NCI-H226 (cell line): ENCODE results near the gene DNAAF3.
A peak's percentile ranks its signal among the peaks of the same experiment; 100 is the strongest.
"Not testable (repeated sequence)": the region's sequence is repeated elsewhere in the genome, so short reads cannot be mapped to it uniquely, and the experiment has no call there.

ENCODE experiments used
- DNase-seq: peaks from one replicate; pipeline ENCODE4 v3.0.0-alpha.2; 2015

The DNAAF3 gene

GRCh38 chr19:55175117-55175867 is 8.9 kb upstream of the DNAAF3 start:
- DNase-seq = no peak

DNA sequence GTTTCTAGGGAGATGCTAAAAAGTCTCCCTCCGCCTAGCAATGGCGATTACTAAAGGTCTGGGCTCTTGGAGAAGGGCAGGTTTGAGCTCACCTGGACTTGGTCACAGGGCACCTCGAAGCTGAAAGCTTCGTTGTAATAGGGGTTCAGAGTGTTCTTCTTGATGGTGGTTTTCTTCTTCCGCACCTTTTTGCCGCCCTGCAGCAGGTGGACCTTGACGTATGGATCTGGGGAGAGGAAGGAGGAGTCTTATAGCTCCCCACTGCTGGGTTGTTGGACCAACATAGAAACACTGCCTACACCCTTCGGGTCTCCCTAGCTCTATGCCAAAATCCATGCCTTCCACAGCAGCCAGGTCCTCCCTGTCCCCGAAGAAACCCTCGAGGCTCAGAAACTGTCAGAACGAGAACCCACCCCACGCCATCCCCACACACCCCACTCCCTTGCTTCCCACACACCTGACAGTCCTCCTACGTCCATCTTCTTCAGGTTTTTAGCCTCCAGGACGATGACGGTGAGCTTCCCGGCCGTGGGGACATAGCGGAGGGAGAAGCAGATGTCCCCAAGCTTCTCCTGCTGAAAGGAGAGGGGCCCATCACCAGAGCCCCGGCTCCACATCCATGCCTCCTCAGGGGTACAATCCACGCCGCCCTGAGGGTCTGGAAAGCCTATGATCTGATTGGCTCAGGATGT is 8.2 kb upstream of the DNAAF3 start:
- DNase-seq = no peak

GRCh38 chr19:55173714-55174409 is 7.4 kb upstream of the DNAAF3 start:
- peak; percentile 91 for DNase-seq

GRCh38 chr19:55173186-55173713 is 6.8 kb upstream of the DNAAF3 start:
- DNase-seq = no peak

DNA sequence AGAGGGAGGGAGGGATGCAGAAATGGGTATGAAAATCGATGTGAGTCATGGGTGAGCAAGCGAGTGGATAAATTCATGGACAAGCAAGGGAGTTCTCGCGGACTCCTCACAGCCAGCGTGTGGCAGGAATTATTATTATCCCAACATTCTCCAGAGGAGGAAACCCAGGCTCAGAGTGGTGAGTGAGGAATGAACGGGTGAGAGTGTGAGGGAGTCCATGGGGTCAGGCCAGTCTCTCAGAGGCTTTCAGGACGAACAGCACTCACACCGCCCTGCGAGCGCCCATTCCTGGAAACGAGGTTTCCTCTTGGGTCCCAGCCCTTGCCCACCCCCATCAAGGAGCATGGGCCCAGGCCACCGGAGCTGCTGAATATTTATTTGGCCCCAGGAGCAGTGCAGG is 6.3 kb upstream of the DNAAF3 start:
- DNase-seq = peak; percentile 93

DNA sequence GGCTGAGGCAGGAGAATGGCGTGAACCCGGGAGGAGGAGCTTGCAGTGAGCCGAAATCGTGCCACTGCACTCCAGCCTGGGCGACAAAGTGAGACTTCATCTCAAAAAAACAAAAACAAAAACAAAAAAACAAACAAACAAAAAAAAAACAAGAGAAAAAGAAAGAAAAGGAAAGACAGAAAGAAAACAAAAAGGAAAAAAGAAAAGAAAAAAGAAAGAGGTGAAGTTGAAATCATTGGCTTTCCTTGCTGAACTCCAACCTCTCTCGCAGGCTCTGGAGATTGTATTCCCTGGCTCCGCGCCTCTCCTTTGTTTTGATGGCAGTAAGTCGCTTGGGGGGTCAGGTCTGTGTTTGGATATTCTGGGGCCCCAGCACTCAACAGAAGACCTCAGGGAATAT is 5.9 kb upstream of the DNAAF3 start:
- DNase-seq = not testable (repeated sequence)

DNA sequence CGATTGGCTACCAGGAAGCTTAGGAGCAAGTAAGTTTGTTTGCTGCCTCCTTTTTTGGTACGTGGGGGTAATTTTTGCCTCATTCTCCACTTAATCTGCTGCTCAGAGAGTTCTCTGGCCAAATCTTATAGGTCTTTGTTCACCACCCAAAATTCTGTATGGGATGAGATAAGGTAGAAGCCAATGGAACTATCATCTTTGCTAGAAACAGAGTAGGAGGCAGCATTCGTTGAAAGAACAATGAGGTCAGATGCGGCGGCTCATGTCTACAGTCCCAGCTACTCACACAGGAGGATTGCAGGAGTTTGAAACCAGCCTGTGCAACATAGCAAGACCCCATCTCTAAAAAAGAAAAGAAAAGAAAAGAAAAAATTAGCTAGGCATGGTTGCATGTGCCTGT is 5.0 kb upstream of the DNAAF3 start:
- no peak for DNase-seq

DNA sequence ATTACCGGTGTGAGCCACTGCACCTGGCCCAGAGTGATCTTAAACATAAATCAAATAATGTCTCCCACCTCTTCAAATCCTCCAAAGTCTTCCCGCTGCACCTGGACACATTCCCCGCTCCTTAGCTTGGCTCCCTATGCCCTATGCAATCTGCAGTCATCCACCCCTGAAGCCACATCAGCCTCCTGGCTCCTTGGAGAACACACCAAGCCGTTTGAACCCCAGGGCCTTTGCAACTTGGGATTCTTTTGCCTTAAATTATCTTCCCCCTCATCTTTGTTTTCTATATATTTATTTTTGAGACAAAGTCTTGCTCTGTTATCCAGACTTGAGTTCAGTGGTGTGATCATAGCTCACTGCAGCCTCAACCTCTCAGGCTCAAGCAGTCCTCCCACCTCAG is 2.7 kb upstream of the DNAAF3 start:
- no peak for DNase-seq

DNA sequence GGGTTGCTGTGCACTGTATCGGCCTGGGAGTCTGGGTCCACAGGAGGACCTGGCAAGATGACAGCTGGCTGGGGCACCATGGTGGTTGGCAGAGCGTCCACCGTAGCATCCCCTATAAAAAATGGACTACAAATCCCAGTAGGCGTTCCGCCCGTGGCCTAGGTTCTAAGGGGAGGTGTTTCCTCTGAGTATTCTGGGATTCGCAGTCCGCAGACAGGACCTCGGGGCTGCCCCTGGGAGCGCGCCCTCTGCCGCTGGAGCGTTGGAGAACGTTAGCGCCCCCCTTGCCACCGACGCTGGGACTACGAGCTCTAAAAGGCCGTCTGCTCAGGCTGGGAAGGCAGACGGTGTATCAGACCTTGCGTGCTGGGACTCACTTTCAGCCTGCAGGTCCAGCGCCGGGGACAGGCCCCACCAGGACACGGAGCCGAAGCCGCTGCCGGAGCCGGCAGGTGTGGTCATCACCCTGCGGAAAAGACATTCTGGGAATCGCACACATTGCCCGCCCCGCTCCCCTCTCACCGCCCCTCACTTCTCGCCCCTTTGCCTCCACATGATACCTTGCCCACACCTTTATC is 372 bp downstream of the DNAAF3 start:
- peak; percentile 73 for DNase-seq

DNA sequence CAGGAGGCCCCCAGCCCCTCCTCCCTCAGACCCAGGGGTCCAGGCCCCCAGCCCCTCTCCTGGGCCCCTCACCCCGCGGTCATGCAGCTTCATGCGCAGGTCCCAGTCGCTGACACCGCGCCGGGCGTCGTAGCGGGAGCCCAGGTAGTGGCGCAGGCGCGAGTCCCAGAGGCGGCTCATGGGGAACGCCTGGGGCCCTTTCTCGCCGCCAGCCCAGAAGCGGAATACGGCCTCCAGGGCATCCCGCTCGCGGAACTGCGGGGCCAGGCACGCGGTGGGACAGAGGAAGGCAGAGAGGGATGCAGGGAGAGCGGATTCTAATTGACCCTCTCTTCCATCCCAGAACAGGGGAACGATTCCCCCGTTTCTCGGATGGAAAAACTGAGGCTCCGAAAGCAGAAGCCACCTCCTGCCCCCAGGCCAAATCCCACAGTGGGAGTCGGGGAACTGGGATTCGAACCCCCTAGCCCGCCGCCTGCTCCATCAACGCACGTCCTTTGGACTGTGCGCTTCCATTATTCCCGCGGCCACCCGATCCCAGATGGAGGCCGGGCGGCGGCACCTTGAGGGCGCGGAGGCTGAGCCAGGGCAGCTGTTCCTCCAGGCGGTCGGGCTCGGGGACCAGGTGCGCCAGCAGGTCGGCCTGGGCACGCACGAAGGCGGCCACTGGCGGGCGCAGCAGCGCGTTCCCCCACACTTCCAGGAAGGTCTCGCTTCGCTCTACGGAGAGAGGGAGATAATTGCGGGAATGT is 4.7 kb downstream of the DNAAF3 start:
- DNase-seq = no peak

DNA sequence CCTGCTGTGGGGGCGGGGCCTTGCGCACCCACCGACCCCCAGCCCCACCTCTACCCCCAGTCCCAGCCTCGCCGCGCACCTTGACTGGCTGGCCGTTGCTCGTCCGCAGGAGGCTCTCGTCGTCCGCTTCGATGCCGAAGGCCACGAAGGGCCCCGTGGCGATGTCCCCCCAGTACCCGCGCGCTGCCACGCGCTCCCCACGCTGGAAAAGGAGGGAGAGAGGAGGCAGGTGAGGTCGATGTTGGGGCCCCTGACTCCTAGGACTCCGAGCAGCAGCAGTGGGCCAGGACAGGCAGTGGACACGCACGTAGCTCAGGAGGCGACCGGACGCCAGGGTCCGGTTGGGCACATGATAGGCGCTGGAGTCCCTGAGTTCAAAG is 5.4 kb downstream of the DNAAF3 start:
- no peak for DNase-seq

DNA sequence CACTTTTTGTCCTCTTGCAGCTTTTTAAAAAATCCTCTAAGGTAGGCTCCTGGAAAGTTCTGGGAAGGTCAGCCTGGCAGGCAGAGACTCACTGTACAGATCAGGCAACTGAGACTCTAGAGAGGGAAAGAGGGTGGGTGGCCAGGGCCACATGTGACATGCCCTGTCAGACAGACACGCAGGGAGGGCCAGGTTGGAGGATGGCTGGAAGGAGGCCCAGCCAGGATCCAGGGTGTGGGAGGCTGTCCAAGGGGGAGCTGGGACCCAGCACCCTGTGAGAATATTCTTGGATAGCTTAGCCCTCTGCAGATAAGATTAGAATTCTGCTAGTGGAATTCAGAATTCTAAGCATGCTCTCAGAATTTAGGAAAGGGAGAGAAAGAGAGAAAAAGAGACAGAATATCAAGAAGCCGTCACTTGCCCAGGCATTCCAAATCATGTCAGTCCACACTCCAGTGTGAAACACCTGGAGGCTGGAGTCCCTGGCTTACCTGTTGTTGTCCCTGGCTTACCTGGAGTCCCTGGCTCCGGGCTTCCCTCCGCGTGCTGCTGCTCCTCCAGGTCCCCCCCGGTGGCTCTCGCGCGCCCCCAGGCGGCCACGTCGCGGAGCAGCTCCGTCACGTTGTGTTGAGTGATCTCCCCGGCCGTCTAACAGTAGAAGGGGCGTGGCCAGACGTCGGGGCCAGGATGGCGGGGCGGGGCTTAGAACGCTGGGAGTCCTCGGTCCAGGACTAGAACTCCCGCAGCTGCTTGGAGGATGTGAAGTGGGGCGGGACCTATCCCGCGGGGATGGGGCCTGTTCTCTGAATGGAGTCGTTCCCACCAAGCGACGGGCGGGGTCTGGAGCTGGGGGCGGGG is 6.1 kb downstream of the DNAAF3 start:
- peak; percentile 97 for DNase-seq

- peak; percentile 94 for DNase-seq
Observed at GRCh38 chr19:55158848-55159749, 7.3 kb downstream of the DNAAF3 start.

DNA sequence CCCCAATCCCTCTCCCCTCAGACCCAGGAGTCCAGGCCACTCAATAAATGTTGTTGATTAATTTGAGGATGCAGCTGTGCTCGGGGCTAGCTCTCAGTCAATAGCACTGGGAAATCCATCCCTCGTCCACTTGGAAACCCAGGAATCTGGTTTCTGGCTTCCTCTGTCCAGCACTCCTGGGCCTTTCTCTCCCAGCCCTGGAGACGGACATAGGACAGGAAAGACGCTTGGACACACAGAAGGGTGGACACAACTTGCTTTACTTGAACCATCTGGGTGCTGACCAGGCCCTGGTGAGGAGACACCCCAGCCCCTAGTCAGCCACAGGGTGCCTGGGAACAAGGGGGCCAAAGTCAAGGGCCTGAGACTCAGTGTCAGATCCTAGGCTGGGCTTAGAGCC is 8.0 kb downstream of the DNAAF3 start:
- no peak for DNase-seq

DNA sequence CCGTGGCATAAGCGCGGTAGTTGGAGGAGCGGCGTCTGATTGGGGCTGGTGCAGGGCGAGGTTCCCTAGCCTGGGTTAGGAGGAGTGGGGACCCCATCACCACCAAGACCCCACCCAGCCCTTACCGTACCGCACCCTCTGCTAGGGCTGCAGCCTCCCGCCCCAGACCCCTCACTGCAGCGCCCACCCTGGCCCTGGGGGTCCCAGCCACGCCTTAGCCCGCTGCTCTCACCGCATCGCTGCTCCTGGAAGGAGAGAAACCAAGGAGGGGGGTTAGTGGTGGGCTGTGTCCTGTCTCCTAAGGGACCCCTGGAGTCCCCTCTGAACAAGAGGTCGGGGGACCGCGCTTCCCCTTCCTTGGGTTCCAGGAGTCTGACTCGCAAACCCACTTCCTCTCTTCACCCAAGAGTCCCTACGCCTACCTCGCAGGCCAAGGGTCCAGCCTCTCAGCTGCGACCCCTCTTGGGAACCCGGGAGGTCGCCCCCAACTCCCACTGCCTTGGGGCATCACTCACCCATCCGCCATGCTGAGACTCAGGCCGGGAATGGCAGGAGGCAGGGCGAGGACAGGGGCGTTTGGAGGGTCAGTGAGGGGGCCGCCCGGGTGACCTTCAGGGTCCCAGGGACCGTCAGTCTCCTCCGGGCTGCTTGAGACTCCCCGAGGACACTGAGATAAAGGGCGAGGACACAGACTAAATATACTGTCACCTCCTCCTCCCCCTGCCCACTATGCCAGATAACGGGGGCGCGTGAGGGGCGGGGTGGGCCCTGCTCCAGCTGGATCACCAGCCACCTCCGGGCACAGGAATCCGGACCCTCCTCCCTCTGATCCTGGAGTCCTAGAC is 9.1 kb downstream of the DNAAF3 start, which contains the start of gene TNNI3:
Gene TNNI3, minus strand, starts transcription at position 669 of the 845 bp plus-strand sequence. Its CDS starts 143 bp downstream, at position 526.
- no peak for DNase-seq

- DNase-seq = peak; percentile 79
Observed at GRCh38 chr19:55156202-55157063, 10.0 kb downstream of the DNAAF3 start.

DNA sequence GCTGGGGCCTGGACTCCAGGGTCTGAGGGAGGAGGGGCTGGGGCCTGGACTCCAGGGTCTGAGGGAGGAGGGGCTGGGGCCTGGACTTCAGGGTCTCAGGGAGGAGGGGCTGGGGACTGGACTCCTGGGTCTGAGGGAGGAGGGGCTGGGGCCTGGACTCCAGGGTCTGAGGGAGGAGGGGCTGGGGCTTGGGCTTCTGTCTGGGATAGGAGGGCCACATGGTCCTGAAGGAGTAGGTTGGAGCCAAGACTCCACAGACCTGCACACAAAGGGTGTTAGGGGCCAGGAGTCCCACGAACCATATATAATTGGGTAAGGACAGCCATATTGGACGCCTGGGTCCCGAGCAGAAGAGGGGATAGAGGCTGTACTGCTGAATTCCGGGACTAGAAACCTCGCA is 10.6 kb downstream of the DNAAF3 start:
- DNase-seq = not testable (repeated sequence)

DNA sequence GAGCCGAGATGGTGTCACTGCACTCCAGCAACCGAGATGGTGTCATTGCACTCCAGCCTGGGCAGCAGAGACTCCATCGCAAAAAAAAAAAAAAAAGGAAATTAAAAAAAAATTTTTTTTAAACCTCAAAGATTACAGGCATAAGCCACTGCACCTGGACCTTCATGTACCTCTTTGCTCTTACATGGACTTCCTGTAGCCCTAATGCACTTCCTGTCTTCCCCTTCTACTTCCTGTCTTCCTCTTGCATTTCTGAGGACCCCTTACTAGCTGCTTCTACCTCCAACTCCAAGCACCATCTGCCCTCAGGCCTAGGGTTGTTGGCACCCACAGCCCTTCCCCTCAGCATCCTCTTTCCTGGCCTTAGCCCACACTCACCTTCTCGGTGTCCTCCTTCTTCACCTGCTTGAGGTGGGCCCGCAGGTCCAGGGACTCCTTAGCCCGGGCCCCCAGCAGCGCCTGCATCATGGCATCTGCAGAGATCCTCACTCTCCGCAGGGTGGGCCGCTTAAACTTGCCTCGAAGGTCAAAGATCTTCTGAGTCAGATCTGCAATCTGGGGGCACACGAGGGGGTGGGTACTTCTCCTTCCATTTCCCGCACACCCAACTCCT is 12.7 kb downstream of the DNAAF3 start:
- no peak for DNase-seq
